ENCODE results near the gene ALG9. TPM values are rescaled to one million over a fixed set of nuclear protein-coding genes. Genes with fewer than 3 reads are reported as not detected.

ALG9 gene
- polyA plus RNA-seq, 1 donor (not counting 4 experiments of a cell fraction or from before 2014, with no cell fraction given), result 27.2 TPM

DNA sequence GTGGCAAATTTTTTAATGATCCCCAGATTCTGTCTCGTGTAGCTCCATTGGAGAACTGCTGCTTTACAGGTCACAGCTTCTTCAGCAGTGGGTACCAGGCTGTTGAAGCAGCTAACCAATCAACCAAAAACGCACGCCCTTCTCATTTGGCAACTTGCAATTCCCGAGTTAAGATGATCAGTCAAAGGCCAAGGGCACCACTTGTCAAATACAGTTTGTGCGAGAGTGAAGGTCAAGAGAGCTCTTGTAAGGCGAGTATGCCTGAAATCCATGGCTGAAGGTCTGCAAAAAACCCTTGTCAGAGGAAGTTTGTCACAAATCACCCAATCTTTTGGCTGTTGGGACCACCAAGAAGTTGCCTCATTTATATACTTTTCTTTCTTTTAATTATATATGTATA lies 92.3 kb downstream of the ALG9 start:
- FAIRE-seq (no peak), DNase-seq (ENCODE audit: low read depth, low spot score) (no peak)
- H2AFZ ChIP-seq (ENCODE audit: control insufficient read depth, low read length), result no peak overlapping the region
- H3K4me2 ChIP-seq (ENCODE audit: control insufficient read depth, extremely low read depth, insufficient read depth, low read depth, low read length), result no peak overlapping the region
- no peaks in the 10 kb centered on the region for H3K4me1 ChIP-seq (ENCODE audit: control insufficient read depth, extremely low read depth, insufficient read depth, low read length)
- H3K36me3 ChIP-seq (ENCODE audit: control insufficient read depth in 2 of 2, extremely low read depth in 1 of 2, insufficient read depth in 2 of 2, low read length in 2 of 2), result peaks cover 0 to 3% of the 10 kb centered on the region in 2 experiments
- dilution Hi-C loops (cut with MboI; ENCODE audit: extremely low pct_ligation_motif_present, low sequenced_read_pairs), result no loop called here
- no peak overlapping the region for H3K27ac ChIP-seq (ENCODE audit: control insufficient read depth, insufficient read depth, low read length)
- H3K9ac ChIP-seq (ENCODE audit: control insufficient read depth, extremely low read depth, insufficient read depth, low read length), result no peak overlapping the region
- no peaks in the 10 kb centered on the region for H3K27me3 ChIP-seq (ENCODE audit: control insufficient read depth, extremely low read depth, insufficient read depth, low read length)
- H3K9me1 ChIP-seq (ENCODE audit: control insufficient read depth, extremely low read depth, insufficient read depth, low read length), result no peaks in the 10 kb centered on the region
- H3K79me2 ChIP-seq (ENCODE audit: control insufficient read depth, insufficient read depth, low read length), result no peaks in the 10 kb centered on the region
- H3K9me3 ChIP-seq (ENCODE audit: control insufficient read depth, low read depth, low read length), result no peaks in the 10 kb centered on the region
- TF ChIP-seq CTCF (optimal IDR thresholded peaks at IDR 0.05 in 1 of 3, IDR thresholded peaks at IDR 0.05 in 1 of 3, conservative IDR thresholded peaks at IDR 0.05 in 1 of 3; ENCODE audit: extremely low read depth in 1 of 3, insufficient read depth in 2 of 3, low read length in 3 of 3) (no peak), EZH2 (IDR thresholded peaks at IDR 0.05; ENCODE audit: low read length) (no peak)
- H3K4me3 ChIP-seq (ENCODE audit: control insufficient read depth in 2 of 3, extremely low read depth in 1 of 3, insufficient read depth in 2 of 3, low read depth in 1 of 3, low read length in 3 of 3), result no peak overlapping the region
- H4K20me1 ChIP-seq (ENCODE audit: control insufficient read depth, extremely low read depth, insufficient read depth, low read length), result no peaks in the 10 kb centered on the region

DNA sequence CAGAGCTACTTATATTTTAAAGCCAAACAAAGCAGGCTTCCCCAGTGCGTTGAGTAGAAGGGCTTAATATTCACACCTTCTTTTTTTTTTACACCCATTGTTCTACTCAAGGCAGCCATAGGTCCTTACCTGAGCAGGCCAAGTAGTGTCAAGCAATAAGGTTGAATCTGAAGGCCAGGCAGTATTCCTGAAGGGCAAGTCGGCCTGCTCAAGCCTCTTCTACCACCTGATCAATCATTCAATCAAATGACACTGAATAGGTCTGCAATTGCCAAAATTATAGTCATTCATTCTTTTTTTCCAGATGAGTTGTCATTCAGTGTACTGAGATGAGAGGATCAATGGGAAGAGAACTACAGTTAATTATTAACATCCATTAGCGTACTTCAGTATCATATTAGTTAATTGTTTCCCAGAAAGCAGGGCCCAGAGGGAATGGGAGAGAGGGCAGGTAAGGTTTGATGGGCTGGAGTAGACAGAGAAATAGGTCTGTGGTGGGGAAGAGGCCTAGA lies 93.3 kb downstream of the ALG9 start:
- Histone ChIP-seq H4K20me1 (ENCODE audit: control insufficient read depth, extremely low read depth, insufficient read depth, low read length) (no peaks in the 10 kb centered on the region), H3K79me2 (ENCODE audit: control insufficient read depth, insufficient read depth, low read length) (no peaks in the 10 kb centered on the region), H2AFZ (ENCODE audit: control insufficient read depth, low read length) (no peak overlapping the region), H3K4me2 (ENCODE audit: control insufficient read depth, extremely low read depth, insufficient read depth, low read depth, low read length) (no peak overlapping the region), H3K4me1 (ENCODE audit: control insufficient read depth, extremely low read depth, insufficient read depth, low read length) (no peaks in the 10 kb centered on the region), H3K9me3 (ENCODE audit: control insufficient read depth, low read depth, low read length) (no peaks in the 10 kb centered on the region), H3K36me3 (ENCODE audit: control insufficient read depth in 2 of 2, extremely low read depth in 1 of 2, insufficient read depth in 2 of 2, low read length in 2 of 2) (peaks cover 0 to 2% of the 10 kb centered on the region in 2 experiments), H3K9ac (ENCODE audit: control insufficient read depth, extremely low read depth, insufficient read depth, low read length) (no peak overlapping the region), H3K4me3 (ENCODE audit: control insufficient read depth in 2 of 3, extremely low read depth in 1 of 3, insufficient read depth in 2 of 3, low read depth in 1 of 3, low read length in 3 of 3) (no peak overlapping the region), H3K9me1 (ENCODE audit: control insufficient read depth, extremely low read depth, insufficient read depth, low read length) (no peaks in the 10 kb centered on the region), H3K27ac (ENCODE audit: control insufficient read depth, insufficient read depth, low read length) (no peak overlapping the region), H3K27me3 (ENCODE audit: control insufficient read depth, extremely low read depth, insufficient read depth, low read length) (no peaks in the 10 kb centered on the region)
- DNase-seq (ENCODE audit: low read depth, low spot score) (no peak), FAIRE-seq (no peak)
- dilution Hi-C loops (cut with MboI; ENCODE audit: extremely low pct_ligation_motif_present, low sequenced_read_pairs), result no loop called here
- TF ChIP-seq EZH2 (IDR thresholded peaks at IDR 0.05; ENCODE audit: low read length) (no peak), CTCF (optimal IDR thresholded peaks at IDR 0.05 in 1 of 3, IDR thresholded peaks at IDR 0.05 in 1 of 3, conservative IDR thresholded peaks at IDR 0.05 in 1 of 3; ENCODE audit: extremely low read depth in 1 of 3, insufficient read depth in 2 of 3, low read length in 3 of 3) (no peak)
